ENCODE results near the gene SNX30. TPM values are rescaled to one million over a fixed set of nuclear protein-coding genes. Genes with fewer than 3 reads are reported as not detected.

Gene SNX30
- total RNA-seq, 1 experiment from 2014 or later = 6.9 TPM

DNA sequence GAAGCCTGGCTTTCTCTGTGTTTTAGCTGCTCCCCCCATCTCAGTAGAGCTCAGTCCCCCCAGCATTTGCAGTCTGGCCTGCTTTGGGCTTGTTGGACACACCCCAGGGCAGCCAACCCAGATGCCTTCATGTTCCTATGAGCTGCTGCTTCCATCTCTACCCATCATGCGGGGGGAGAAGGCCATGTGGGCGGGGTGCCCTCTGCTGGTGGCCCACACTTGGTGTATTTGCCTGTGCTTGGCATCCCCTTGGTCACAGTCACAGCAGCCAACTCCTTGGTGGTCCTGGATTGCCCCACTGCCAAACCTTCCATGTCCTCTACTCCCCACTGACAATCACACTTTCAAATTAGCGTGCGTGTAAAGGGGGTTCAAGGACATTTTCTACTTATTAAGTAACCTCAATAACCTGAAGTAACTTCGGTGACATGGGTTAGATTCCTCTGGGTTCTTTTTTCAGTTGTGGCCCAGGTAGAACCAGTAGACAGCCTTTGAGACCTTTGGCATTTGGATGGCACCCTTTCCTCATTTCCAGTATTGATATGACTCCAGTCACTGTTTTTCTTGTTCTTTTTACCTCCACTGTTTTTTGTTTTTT lies 42.8 kb downstream of the SNX30 start:
- H3K9me3 ChIP-seq (ENCODE audit: control insufficient read depth, insufficient read depth, low read depth, low read length) = no peaks in the 10 kb centered on the region
- in situ Hi-C loops (cut with HindIII; ENCODE audit: low pct_unique_long_range_greater_than_20kb, low sequenced_read_pairs) (no loop called here), intact Hi-C loops (cut with micrococcal nuclease; ENCODE audit: unreplicated experiment) (loop anchor here (10.0 kb wide), 2 partner anchors 79 to 309 kb away; partner anchors contain the start of genes INIP and KIAA1958)
- H3K27ac ChIP-seq (ENCODE audit: low read length) = no peak overlapping the region
- no peaks in the 10 kb centered on the region for H3K27me3 ChIP-seq (ENCODE audit: control insufficient read depth, insufficient read depth, low read length)
- TF ChIP-seq, protein P1, sequence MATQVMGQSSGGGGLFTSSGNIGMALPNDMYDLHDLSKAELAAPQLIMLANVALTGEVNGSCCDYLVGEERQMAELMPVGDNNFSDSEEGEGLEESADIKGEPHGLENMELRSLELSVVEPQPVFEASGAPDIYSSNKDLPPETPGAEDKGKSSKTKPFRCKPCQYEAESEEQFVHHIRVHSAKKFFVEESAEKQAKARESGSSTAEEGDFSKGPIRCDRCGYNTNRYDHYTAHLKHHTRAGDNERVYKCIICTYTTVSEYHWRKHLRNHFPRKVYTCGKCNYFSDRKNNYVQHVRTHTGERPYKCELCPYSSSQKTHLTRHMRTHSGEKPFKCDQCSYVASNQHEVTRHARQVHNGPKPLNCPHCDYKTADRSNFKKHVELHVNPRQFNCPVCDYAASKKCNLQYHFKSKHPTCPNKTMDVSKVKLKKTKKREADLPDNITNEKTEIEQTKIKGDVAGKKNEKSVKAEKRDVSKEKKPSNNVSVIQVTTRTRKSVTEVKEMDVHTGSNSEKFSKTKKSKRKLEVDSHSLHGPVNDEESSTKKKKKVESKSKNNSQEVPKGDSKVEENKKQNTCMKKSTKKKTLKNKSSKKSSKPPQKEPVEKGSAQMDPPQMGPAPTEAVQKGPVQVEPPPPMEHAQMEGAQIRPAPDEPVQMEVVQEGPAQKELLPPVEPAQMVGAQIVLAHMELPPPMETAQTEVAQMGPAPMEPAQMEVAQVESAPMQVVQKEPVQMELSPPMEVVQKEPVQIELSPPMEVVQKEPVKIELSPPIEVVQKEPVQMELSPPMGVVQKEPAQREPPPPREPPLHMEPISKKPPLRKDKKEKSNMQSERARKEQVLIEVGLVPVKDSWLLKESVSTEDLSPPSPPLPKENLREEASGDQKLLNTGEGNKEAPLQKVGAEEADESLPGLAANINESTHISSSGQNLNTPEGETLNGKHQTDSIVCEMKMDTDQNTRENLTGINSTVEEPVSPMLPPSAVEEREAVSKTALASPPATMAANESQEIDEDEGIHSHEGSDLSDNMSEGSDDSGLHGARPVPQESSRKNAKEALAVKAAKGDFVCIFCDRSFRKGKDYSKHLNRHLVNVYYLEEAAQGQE (IDR thresholded peaks at IDR 0.05; ENCODE audit: insufficient read depth in 1 of 2, low read depth in 2 of 2, low read length in 1 of 2) = no peak
- TF ChIP-seq, protein P2, sequence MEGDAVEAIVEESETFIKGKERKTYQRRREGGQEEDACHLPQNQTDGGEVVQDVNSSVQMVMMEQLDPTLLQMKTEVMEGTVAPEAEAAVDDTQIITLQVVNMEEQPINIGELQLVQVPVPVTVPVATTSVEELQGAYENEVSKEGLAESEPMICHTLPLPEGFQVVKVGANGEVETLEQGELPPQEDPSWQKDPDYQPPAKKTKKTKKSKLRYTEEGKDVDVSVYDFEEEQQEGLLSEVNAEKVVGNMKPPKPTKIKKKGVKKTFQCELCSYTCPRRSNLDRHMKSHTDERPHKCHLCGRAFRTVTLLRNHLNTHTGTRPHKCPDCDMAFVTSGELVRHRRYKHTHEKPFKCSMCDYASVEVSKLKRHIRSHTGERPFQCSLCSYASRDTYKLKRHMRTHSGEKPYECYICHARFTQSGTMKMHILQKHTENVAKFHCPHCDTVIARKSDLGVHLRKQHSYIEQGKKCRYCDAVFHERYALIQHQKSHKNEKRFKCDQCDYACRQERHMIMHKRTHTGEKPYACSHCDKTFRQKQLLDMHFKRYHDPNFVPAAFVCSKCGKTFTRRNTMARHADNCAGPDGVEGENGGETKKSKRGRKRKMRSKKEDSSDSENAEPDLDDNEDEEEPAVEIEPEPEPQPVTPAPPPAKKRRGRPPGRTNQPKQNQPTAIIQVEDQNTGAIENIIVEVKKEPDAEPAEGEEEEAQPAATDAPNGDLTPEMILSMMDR (IDR thresholded peaks at IDR 0.05) = peak; percentile 91
- TF ChIP-seq SIN3A (IDR thresholded peaks at IDR 0.05; ENCODE audit: borderline replicate concordance, insufficient read depth, low read depth, low read length) = no peak
- no peak for TF ChIP-seq TCF7L2 (IDR thresholded peaks at IDR 0.05; ENCODE audit: low read depth, low read length)
- TF ChIP-seq POLR2AphosphoS5 (IDR thresholded peaks at IDR 0.05; ENCODE audit: low read depth, low read length) = no peak
- no peak overlapping the region for H3K4me3 ChIP-seq (ENCODE audit: low read depth in 2 of 2, low read length in 2 of 2)
- no TSS peak for BruUV-seq (replicated peaks)
- ATAC-seq (peak; percentile 96), DNase-seq (ENCODE audit: low read depth, low spot score) (peak; percentile 69)
- ChIA-PET POLR2A (no interaction called here), CTCF (interaction anchor here (0.5 to 0.8 kb wide), 3 partner anchors 75 to 414 kb away, joined by 3 read pairs; partner anchors contain the start of gene INIP)
- H3K4me1 ChIP-seq (ENCODE audit: control insufficient read depth, insufficient read depth, low read length) = no peaks in the 10 kb centered on the region; the same call in 1 of the 2 replicates
- H3K36me3 ChIP-seq (ENCODE audit: control insufficient read depth, insufficient read depth, low read length) = no peaks in the 10 kb centered on the region

DNA sequence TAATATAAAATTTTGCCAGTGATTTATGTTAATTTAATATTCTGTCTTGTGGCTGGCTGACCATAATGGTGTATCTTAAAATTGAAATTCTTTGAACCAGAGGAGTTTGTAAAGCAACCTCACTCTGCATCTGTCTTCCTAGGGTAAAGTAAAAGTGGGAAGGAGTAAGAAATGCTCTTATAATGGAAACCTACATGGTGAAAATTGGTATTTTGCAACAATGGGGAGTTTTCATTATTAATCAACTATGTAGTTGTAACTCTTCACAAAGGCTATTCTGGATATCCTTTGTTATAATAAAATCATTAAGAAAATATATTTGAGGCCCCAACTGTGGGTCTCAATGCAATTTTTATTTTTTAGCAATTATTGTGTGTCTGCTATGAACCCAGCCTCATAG lies 44.2 kb downstream of the SNX30 start:
- BruUV-seq (replicated peaks) = no TSS peak
- no peaks in the 10 kb centered on the region for H3K9me3 ChIP-seq (ENCODE audit: control insufficient read depth, insufficient read depth, low read depth, low read length)
- H3K36me3 ChIP-seq (ENCODE audit: control insufficient read depth, insufficient read depth, low read length) = no peaks in the 10 kb centered on the region
- intact Hi-C loops (cut with micrococcal nuclease; ENCODE audit: unreplicated experiment) = loop anchor here (10.0 kb wide), 2 partner anchors 80 to 310 kb away; partner anchors contain the start of genes INIP and KIAA1958
- in situ Hi-C loops (cut with HindIII; ENCODE audit: low pct_unique_long_range_greater_than_20kb, low sequenced_read_pairs) = no loop called here
- no peaks in the 10 kb centered on the region for H3K4me1 ChIP-seq (ENCODE audit: control insufficient read depth, insufficient read depth, low read length)
- ATAC-seq = no peak
- TF ChIP-seq SIN3A (IDR thresholded peaks at IDR 0.05; ENCODE audit: borderline replicate concordance, insufficient read depth, low read depth, low read length) (no peak), POLR2AphosphoS5 (IDR thresholded peaks at IDR 0.05; ENCODE audit: low read depth, low read length) (no peak), TCF7L2 (IDR thresholded peaks at IDR 0.05; ENCODE audit: low read depth, low read length) (no peak)
- TF ChIP-seq, protein P1 (IDR thresholded peaks at IDR 0.05; ENCODE audit: insufficient read depth in 1 of 2, low read depth in 2 of 2, low read length in 1 of 2) = no peak
- TF ChIP-seq, protein P2 (IDR thresholded peaks at IDR 0.05) = no peak
- no peaks in the 10 kb centered on the region for H3K27me3 ChIP-seq (ENCODE audit: control insufficient read depth, insufficient read depth, low read length)
- ChIA-PET CTCF (no interaction called here), POLR2A (no interaction called here)
- no peak for DNase-seq (ENCODE audit: low read depth, low spot score)
- no peak overlapping the region for H3K4me3 ChIP-seq (ENCODE audit: low read depth in 2 of 2, low read length in 2 of 2)
- no peak overlapping the region for H3K27ac ChIP-seq (ENCODE audit: low read length)

Measured in Panc1 (cell line).